Right renal cortex interstitium (tissue), 3 donors: ENCODE results near the gene MSMP. TPM values are rescaled to one million over a fixed set of nuclear protein-coding genes. Genes with fewer than 3 reads are reported as not detected.

Experiments
- DNase-seq, 3 donors: peaks; one replicate each; pipeline ENCODE4 v3.0.0-alpha.2; 2013; ENCODE audit warnings: low read depth in 3 of 3, low spot score in 2 of 3
- polyA plus RNA-seq, 3 donors: library from polyadenylated mRNA; unstranded; fragments of 120-200 nt; gene quantifications; one replicate each; pipeline ENCODE4 v1.2.1, GENCODE V29; 2013; ENCODE audit not compliant: insufficient read length in 3 of 3

MSMP gene
- polyA plus RNA-seq, 3 donors = not detected

DNA sequence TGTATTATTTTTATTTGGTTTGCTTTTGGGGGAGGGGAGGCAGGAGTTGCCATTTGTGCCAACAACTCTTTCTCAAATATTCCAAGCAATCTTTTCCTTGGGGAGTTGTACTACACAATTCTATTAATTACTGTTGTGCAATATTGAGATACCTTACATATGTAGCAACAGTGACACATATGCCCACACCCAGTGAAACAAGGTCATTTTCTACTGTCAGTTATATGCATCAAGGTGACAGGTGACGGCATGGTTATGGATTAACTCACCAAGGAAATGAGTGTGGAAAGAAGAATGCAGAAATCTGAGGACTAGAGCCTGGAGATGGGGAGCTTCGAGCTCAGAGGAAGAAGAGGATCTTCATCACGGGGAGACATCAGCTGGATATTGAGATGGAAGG lies 17.9 kb upstream of the MSMP start:
- no peak for DNase-seq

- DNase-seq = no peak
Observed at GRCh38 chr9:35771534-35771933, 17.5 kb upstream of the MSMP start.

DNA sequence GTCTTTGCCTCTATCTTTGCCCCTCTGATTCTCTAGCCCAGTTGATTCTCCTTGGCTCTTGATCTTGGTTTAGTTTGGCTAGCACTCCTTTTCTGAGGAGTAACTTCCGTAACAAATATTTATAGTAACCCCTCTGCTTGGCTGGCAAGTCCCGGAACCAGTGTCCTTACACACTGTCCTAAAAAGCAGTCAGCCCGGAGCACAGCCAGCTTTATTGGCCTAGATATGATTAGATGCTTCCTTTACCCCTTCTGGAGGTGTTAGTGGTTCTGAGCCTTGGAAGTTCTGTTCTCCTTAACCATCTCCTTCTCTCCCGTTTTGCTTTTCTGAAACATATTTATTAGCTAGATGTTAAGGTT lies 17.0 kb upstream of the MSMP start:
- no peak for DNase-seq

DNA sequence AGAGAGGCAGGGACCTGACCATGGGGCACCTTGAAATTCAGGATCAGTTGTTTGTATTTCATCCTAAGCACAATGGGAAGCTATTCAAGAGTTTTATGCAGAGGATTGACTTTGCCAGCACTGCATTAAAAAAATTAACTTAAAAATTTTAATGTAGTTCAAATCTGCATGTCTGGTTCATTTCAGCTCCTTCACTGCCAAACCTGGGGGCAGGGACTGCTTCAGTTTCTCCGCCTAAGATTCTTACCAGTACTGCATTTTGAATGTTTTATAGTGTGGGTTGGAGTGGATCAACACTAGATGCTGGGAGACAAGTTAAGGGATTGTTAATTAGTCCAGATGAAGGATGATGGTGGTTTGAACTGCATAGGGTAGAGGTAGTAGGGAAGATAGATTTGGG lies 15.7 kb upstream of the MSMP start:
- no peak for DNase-seq

DNA sequence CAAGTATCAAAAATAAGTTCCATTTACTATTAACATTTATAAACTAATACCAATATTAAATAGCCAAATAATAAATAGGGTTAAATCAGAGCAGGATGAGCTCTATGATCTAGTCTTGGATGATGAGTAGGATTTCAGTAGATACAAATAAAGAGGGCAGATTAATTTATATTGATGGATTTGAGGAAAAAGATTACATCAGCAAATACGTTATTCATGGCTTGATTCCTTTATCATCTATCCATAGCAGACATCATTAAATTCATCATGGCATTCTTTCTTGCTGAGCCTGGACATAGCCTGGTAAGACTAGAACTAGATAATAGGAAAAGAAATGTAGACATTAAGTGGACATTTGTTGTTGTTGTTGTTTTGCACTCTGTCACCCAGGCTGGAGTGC lies 13.4 kb upstream of the MSMP start:
- DNase-seq = no peak

DNA sequence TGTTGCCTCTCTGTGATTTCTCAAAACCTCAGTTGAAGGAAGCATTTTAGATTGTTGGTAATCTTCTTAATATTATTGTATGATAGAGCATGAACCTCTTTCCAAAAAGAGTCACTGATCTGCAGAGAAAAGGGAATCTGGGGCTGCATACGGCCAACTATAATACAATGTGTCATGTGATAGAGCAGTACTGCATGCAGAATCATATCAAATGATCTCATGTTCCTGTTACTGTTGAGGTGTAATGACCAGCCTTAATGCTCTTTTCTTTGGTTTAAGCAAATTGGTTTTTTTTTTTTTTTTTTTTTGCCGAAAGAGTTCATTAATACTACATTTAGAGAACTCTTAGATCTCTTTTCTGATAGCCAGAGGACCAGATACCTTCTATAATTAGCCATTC lies 12.9 kb upstream of the MSMP start:
- no peak for DNase-seq

GRCh38 chr9:35763803-35764202 lies 9.7 kb upstream of the MSMP start:
- no peak for DNase-seq

DNA sequence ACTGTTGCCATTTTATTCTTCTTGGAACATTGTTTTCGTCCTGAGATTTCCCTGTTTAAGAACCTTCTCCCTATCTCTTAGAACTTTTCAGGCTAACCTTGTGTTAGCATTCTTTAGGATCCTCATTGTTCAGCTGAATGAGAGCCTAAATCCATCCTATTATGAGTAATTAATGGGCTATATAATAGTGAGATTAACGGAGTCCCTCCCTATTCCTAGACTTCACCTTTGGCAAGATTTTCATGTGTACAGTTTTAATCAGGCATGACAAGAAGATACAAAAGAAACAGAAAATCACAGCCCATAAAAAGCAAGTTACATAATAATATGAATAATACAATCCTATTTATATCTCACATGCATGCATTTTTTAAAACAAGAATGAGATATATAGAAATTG lies 9.1 kb upstream of the MSMP start:
- DNase-seq = no peak

DNA sequence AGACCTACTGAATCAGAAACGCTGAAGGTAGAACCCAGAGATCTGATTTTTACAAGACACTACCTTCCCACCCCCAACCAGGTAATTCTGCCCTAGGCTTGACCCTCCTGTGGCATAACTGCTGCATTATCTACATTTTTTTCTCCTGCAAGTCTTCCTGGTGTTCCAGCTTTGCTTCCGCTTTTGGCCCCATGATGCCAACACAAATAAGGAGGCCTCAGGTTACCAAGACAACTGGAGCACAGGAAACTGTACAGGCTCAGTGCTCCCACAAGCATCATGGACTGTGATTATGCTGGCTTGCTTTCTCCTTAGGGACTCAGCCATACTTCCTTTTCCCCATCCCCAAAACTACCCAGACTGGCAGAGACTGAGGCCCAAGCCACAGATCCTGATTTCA lies 6.6 kb upstream of the MSMP start:
- no peak for DNase-seq

GRCh38 chr9:35759795-35760194 lies 5.7 kb upstream of the MSMP start:
- DNase-seq = no peak

- DNase-seq = no peak
Observed at GRCh38 chr9:35758475-35759050, 4.5 kb upstream of the MSMP start.

- DNase-seq = no peak
Observed at GRCh38 chr9:35757892-35758275, 3.8 kb upstream of the MSMP start.

DNA sequence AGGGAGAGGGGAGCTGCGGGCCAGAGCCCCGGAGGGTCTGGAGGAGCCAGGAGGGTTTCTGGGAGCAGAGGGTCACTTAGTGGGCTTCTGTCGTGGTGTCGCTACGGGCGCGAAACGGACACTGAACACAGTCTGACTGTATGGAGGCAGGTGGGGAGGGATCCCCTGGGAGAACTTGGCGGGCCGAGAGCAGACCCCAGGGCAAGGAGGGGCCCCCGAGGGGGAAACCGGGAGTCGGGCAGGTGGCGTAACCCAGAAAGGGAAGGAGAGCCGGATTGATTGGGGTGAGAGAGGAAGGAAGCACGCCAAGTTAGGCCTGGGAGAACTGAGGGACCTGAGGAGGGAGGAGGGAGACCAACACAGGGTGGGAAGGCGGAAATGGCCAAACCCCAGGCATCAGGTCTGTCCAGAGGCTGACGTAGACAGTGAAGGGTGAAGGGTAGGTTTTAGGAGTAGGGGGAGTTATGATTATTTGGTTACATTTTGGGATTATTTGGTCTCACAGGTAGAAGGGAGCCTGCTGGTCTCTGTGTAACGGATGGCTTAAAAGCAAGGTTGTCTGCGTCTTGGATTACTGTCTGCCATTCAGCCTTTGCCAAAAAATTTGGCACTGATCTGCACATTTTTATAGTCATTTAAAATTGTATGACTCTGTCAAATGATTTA lies 3.3 kb upstream of the MSMP start:
- DNase-seq = peak in 2 of 3 donors; percentile 31 to 35

GRCh38 chr9:35756275-35757225 lies 2.5 kb upstream of the MSMP start:
- DNase-seq = peak in 2 of 3 donors; percentile 38 to 52

DNA sequence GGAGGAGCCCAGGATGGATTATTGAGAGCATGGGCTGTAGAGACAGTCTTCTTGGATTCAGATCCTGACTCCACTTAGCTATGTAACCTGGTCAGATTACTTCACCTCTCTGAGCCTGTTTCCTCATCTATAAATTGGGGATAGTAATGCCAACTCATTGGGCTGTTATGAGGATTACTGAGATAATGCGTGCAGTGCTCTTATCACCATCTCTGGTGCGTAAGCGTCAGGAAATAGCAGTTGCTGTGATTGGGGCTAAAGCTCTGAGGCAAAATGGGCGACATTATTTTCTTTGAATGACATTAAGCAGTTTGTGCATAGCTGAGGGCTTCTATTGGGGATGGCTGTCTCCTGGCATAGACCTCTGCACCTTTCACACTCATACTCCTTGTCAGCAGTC lies 995 bp upstream of the MSMP start:
- DNase-seq = no peak

DNA sequence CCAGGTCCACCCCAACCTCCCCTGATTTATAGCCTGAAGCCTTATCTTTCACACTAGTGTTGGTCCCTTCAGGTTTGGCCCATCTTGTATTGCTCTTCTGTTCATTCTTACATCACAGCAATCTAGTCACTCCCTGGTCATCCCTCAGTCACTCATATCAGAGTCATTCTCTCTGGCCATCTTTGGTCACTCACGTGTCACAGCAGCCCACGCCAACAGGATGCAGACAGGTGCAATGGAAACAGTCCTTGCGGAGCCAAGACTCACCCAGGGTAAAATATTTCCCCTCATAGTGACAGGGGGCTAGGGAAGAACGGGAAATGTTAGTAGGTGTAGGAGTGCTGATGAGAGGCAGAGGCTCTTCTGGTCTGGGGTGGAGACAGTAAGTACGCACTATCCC lies 610 bp downstream of the MSMP start:
- DNase-seq = no peak

DNA sequence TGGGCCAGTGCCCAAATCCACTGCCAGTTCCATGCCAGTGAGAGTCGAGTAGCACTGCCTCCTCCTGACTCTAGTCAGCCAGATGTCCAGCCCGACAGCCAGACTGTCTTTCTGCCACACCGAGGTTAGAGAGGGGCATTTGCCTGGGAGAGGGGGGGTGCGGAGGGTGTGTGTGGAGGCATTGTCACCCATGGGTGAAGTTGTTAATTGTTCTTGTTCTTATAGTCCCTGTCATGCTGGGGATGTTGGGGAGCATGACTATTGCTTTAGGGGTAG lies 3.9 kb downstream of the MSMP start:
- no peak for DNase-seq

DNA sequence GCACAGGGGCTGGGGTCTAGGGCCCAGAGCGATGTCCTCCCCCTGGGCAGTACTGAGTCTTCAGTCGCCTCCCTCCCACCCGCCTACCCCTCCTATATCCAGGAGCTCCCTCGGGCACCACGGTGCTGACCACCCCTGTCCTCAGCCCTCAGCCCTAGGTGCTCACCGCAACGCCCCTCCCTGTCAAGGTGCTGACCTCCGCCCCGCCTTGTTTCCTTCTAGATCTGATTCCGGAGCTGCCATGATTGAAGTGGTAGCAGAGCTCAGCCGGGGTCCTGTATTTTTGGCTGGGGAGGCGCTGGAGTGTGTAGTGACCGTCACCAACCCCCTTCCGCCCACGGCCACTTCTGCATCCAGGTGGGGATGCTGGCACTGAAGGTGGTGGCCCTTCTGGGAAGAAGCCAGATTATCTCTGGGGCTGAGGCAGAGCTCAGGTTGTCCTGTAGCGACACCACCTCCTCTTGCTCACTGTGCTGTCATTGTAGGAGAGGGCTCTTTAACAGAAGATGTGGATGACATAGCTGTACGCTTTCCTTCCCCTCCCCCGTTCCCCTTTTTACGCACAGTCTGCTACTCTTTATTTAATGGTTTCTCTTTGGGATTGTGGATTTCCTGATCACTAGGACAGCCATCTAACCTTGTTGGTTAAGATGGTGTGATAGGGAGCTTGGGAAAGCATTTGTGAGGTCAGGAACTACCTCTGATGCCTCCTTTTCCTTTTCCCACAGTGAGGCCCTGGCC lies 4.4 kb downstream of the MSMP start:
- DNase-seq = no peak

GRCh38 chr9:35748858-35749514 lies 5.1 kb downstream of the MSMP start, which contains the start of the genes GBA2 and RGP1:
Gene GBA2 (minus strand): TSS chr9:35749228. CDS start chr9:35748704, 524 bp downstream.
Gene RGP1 (plus strand): TSS chr9:35749287. CDS start chr9:35749756, 469 bp downstream.
- peak in 2 of 3 donors; percentile 39 to 53 for DNase-seq

DNA sequence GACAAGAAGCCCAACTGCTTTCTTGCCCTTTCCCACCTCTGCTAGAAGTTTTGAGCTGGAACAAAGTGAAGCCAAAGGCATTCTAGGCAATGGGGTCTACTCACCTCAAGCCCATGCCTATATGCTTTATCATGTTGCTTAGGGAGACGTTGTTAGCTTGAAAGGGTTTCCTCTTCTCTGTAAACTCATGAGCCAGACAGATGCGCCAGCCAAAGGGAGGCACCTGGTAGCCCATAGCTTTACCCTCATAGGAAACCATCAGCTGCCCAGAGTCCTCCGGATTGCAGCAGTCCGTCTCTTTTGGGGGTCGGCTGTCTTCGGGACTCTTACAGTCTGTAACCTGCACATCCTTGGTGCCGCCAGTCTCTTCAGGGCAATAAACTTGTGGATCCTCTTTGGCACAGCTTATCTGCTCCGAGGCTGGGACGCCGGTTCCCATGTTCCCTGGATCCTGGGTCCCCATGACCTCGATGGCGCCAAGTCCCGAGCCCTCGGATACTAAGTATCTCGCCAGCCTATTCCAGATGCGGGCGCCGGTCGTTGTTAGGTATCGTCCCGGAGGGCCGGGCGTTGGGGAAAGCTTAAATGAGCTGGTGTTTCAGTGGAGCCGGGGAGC lies 5.7 kb downstream of the MSMP start:
- no peak for DNase-seq
